HepG2 (cell line): Measurements from ENCODE around the gene TMEM14B. TPM values are rescaled to one million over a fixed set of nuclear protein-coding genes. Genes with fewer than 3 reads are reported as not detected.

Experiments
- ATAC-seq: fragments of 200-7000 bp; cut with Tn5 transposase; 3 replicates; pipeline ENCODE4 v1.9.1; 2020; ENCODE audit warnings: mild to moderate bottlenecking, moderate library complexity
- BruUV-seq: library from RNA; stranded (reverse); fragments of 400-500 nt; replicated peaks from 2 replicates; lab custom pipeline; 2021; lab: Mats Ljungman, UMichigan
- CTCF ChIA-PET: fragments of 300-600 bp; formaldehyde crosslinking; extraction: SDS; loops from one replicate; lab custom pipeline; 2021; ENCODE audit warnings: low total read pairs, inconsistent platforms, low intra/inter-chr PET ratio; lab: Yijun Ruan, JAX
- POLR2A ChIA-PET: fragments of 350-600 bp; sonication (Branson Sonifier 250); formaldehyde crosslinking; loops from one replicate; lab custom pipeline; 2020; ENCODE audit warnings: antibody characterized with exemption, inconsistent platforms; lab: Yijun Ruan, JAX
- DNase-seq: peaks from one replicate; pipeline ENCODE4 v3.0.0-alpha.2; 2015; ENCODE audit warnings: low spot score
- FAIRE-seq: peaks from 3 replicates; lab custom pipeline; 2011; peaks lifted over from hg19 to GRCh38; lab: Jason Lieb, UNC
- H2AFZ ChIP-seq: one replicate; pipeline ENCODE4 v1.6.1; 2011; ENCODE audit warnings: low read length, inconsistent platforms
- H3K27ac ChIP-seq: fragments of 300-600 bp; 3 replicates; pipeline ENCODE4 v1.8.0; 2011; ENCODE audit warnings: mixed run types, mild to moderate bottlenecking, mixed read lengths, low read length, inconsistent platforms; ENCODE audit not compliant: insufficient read depth; ENCODE audit errors: extremely low read length
- H3K27me3 ChIP-seq, 2 experiments: fragments of 200-600 bp in 1 of 2; 2 replicates in 1 of 2; 3 replicates in 1 of 2; pipeline versions ENCODE4 v1.6.0 to v1.8.0; 2011; ENCODE audit warnings: low read length in 2 of 2, mild to moderate bottlenecking in 2 of 2, moderate library complexity in 2 of 2, inconsistent platforms in 1 of 2; ENCODE audit not compliant: insufficient read depth in 2 of 2, control insufficient read depth in 1 of 2
- H3K36me3 ChIP-seq, 2 experiments: fragments of 200-600 bp in 1 of 2; replicated peaks in 1 of 2; 2 replicates in 1 of 2; 3 replicates in 1 of 2; pipeline versions ENCODE4 v1.5.1 to v1.8.0; 2011; ENCODE audit warnings: low read length in 2 of 2, inconsistent platforms in 1 of 2; ENCODE audit not compliant: insufficient read depth in 2 of 2, control insufficient read depth in 1 of 2
- H3K4me1 ChIP-seq: 2 replicates; pipeline ENCODE4 v1.5.1; 2012; ENCODE audit warnings: low read length, inconsistent platforms; ENCODE audit not compliant: insufficient read depth
- H3K4me2 ChIP-seq: 2 replicates; pipeline ENCODE4 v1.6.0; 2011; ENCODE audit warnings: low read depth, low read length, inconsistent platforms
- H3K4me3 ChIP-seq, 3 experiments: fragments of 200-600 bp in 1 of 3; sonication (generic), shearing (Covaris generic) in 1 of 3; replicated peaks in 1 of 3; 2 replicates each; pipeline ENCODE4 v1.5.1; 2011 to 2016; ENCODE audit warnings: low read length in 3 of 3, inconsistent platforms in 2 of 3, low read depth in 2 of 3, mild to moderate bottlenecking in 2 of 3, control low read depth in 1 of 3, mixed read lengths in 1 of 3; ENCODE audit not compliant: insufficient read depth in 1 of 3
- H3K79me2 ChIP-seq: one replicate; pipeline ENCODE4 v1.6.1; 2011; ENCODE audit warnings: low read length, inconsistent platforms; ENCODE audit not compliant: insufficient read depth
- H3K9ac ChIP-seq: 2 replicates; pipeline ENCODE4 v1.6.0; 2011; ENCODE audit warnings: mild to moderate bottlenecking, low read depth, low read length, inconsistent platforms; ENCODE audit not compliant: insufficient read depth
- H3K9me3 ChIP-seq: 2 replicates; pipeline ENCODE4 v1.5.1; 2012; ENCODE audit warnings: mild to moderate bottlenecking, low read length
- H4K20me1 ChIP-seq: 2 replicates; pipeline ENCODE4 v1.6.0; 2011; ENCODE audit warnings: inconsistent platforms, mild to moderate bottlenecking, low read length, moderate library complexity; ENCODE audit not compliant: insufficient read depth
- ATM ChIP-seq: fragments of 450-650 bp; IDR thresholded peaks from 2 replicates; pipeline ENCODE4 v1.7.1; 2017; ENCODE audit warnings: mild to moderate bottlenecking, borderline replicate concordance
- ELF4 ChIP-seq: sonication (generic); formaldehyde crosslinking; IDR thresholded peaks from 2 replicates; pipeline ENCODE4 v1.5.0; 2020; ENCODE audit warnings: missing genetic modification reagents, mild to moderate bottlenecking, moderate library complexity, borderline replicate concordance
- ISX ChIP-seq: sonication (generic); formaldehyde crosslinking; conservative IDR thresholded peaks from 2 replicates; pipeline ENCODE4 v1.5.0; 2020; ENCODE audit warnings: missing genetic modification reagents
- MATR3 ChIP-seq: sonication (generic); formaldehyde crosslinking; IDR thresholded peaks from 2 replicates; pipeline ENCODE4 v1.4.0; 2020; ENCODE audit warnings: missing genetic modification reagents
- RBAK ChIP-seq: sonication (generic); formaldehyde crosslinking; IDR thresholded peaks from 2 replicates; pipeline ENCODE4 v1.5.1; 2020; ENCODE audit warnings: mild to moderate bottlenecking, missing genetic modification reagents
- ZNF138 ChIP-seq: sonication (generic); formaldehyde crosslinking; IDR thresholded peaks from 2 replicates; pipeline ENCODE4 v1.5.0; 2020; ENCODE audit warnings: mild to moderate bottlenecking, low read depth, missing genetic modification reagents
- ZNF44 ChIP-seq: sonication (generic); formaldehyde crosslinking; IDR thresholded peaks from 2 replicates; pipeline ENCODE4 v1.5.1; 2020; ENCODE audit warnings: mild to moderate bottlenecking, missing genetic modification reagents
- ZNF546 ChIP-seq: sonication (generic); formaldehyde crosslinking; conservative IDR thresholded peaks from 2 replicates; pipeline ENCODE4 v1.8.1; 2023; ENCODE audit warnings: mild to moderate bottlenecking, missing genetic modification reagents
- WGBS: methylation state at CpG from one replicate; pipeline ENCODE4 v1.1.6; 2017; ENCODE audit warnings: low lambda C conversion rate; 5-methylcytosine and 5-hydroxymethylcytosine counted together
- in situ Hi-C: cut with HindIII; loops from 2 replicates; pipeline ENCODE4 v1.10.0; 2017; ENCODE audit warnings: low pct_unique_long_range_greater_than_20kb; ENCODE audit not compliant: extremely low pct_ligation_motif_present
- intact Hi-C: fragments of 100-400 bp; cut with micrococcal nuclease; formaldehyde crosslinking; loops from one replicate; pipeline ENCODE4 v1.10.0; 2022; ENCODE audit not compliant: unreplicated experiment
- polyA plus RNA-seq, 8 experiments: library from polyadenylated mRNA; depleted of rRNA in 3 of 8; stranded (reverse) in 7 of 8; unstranded in 1 of 8; fragments of >200 nt; fragmentation: Illumina TruSeq in 4 of 8; extraction: Trizol in 4 of 8; gene quantifications; 2 replicates each; pipeline versions ENCODE4 v1.2.1 to v1.2.3, GENCODE V29; 2011 to 2016; ENCODE audit warnings: low read depth in 4 of 8, missing spikeins in 1 of 8, mixed read lengths in 1 of 8; ENCODE audit not compliant: insufficient read depth in 1 of 8
- total RNA-seq, 5 experiments: library from RNA; depleted of rRNA; stranded (reverse); fragments of >200 nt; fragmentation: Illumina TruSeq; extraction: Trizol; gene quantifications; 2 replicates each; pipeline ENCODE4 v1.2.3, GENCODE V29; 2016; ENCODE audit warnings: low read depth in 1 of 5
- TF ChIP-seq, protein P1 (sequence below): sonication (generic); formaldehyde crosslinking; IDR thresholded peaks from 2 replicates; pipeline ENCODE4 v1.5.1; 2020; ENCODE audit warnings: missing genetic modification reagents, mild to moderate bottlenecking, borderline replicate concordance

Gene TMEM14B
- total and polyA plus RNA-seq, 2 of the 13 experiments (the other 11 are each of a cell fraction or from before 2014, with no cell fraction given), result 133 to 200 TPM

DNA sequence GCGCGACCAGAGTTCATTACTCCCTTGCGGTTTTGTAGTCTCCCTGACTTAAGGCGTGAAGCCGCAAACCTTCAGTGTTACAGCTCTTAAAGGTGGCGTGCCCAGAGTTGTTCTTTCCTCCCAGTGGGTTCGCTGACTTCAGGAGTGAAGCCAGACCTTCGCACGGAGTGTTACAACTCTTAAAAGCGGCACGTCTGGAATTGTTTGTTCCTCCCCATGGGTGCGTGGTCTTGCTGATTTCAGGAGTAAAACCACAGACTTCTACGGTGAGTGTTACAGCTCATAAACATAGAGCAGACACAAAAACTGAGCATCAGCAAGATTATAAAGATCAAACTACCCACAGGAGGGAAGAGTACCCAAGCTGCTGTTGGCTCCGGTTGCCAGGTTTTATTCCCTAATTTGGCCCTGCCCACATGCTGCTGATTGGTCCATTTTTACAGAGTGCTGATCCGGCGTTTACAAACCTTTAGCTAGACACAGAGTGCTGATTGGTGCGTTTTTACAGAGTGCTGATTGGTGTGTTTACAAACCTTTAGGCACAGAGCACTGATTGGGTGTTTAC is 14.4 kb upstream of the TMEM14B start (continued):
- TF ChIP-seq RBAK (CRISPR knock-in tag), result no peak
- no peak for TF ChIP-seq MATR3

- peaks cover 11% of the 10 kb centered on the region for H3K4me1 ChIP-seq
- CTCF ChIA-PET, result no interaction called here
- 98% methylated on average over 3 of the region's 3 CpGs for WGBS
- no peak for DNase-seq
- TF ChIP-seq ZNF138 (CRISPR knock-in tag) (no peak), ATM (no peak), ELF4 (no peak), ISX (no peak), ZNF44 (CRISPR knock-in tag) (no peak), ZNF546 (no peak)
- TF ChIP-seq, protein P1, sequence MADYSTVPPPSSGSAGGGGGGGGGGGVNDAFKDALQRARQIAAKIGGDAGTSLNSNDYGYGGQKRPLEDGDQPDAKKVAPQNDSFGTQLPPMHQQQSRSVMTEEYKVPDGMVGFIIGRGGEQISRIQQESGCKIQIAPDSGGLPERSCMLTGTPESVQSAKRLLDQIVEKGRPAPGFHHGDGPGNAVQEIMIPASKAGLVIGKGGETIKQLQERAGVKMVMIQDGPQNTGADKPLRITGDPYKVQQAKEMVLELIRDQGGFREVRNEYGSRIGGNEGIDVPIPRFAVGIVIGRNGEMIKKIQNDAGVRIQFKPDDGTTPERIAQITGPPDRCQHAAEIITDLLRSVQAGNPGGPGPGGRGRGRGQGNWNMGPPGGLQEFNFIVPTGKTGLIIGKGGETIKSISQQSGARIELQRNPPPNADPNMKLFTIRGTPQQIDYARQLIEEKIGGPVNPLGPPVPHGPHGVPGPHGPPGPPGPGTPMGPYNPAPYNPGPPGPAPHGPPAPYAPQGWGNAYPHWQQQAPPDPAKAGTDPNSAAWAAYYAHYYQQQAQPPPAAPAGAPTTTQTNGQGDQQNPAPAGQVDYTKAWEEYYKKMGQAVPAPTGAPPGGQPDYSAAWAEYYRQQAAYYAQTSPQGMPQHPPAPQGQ, result no peak
- TF ChIP-seq, all 625 proteins: peak for 0
- Histone ChIP-seq H4K20me1 (no peaks in the 10 kb centered on the region), H3K4me3 (no peak overlapping the region), H3K27me3 (no peaks in the 10 kb centered on the region), H3K4me2 (no peak overlapping the region), H2AFZ (no peak overlapping the region), H3K9me3 (no peaks in the 10 kb centered on the region), H3K27ac (no peak overlapping the region), H3K9ac (no peak overlapping the region), H3K79me2 (no peaks in the 10 kb centered on the region), H3K36me3 (peaks cover 9 to 23% of the 10 kb centered on the region in 2 experiments; a peak in 4 of 5 replicates)
- POLR2A ChIA-PET, result interaction anchor here (1.4 to 8.3 kb wide), 4 partner anchors 10 to 39 kb away, joined by 3 to 71 read pairs (median 12); partner anchors contain the start of genes PAK1IP1, TMEM14B and TMEM14C
- ATAC-seq (peak; percentile 20; the same call in 2 of the 3 replicates), FAIRE-seq (no peak)
- BruUV-seq, result no TSS peak
- in situ Hi-C loops (no loop called here), intact Hi-C loops (no loop called here)
These were observed 13.7 kb upstream of the TMEM14B start for GRCh38 chr6:10733863-10734262.
